DMS 273 (cell line): ENCODE results near the gene CHTF8.
A peak's percentile ranks its signal among the peaks of the same experiment; 100 is the strongest.
"Not testable (repeated sequence)": the region's sequence is repeated elsewhere in the genome, so short reads cannot be mapped to it uniquely, and the experiment has no call there.

ENCODE experiments used
- DNase-seq: peaks from one replicate; lab custom pipeline; 2025; ENCODE audit not compliant: unreplicated experiment; lab: John Stamatoyannopoulos, UW

CHTF8 gene, protein sequence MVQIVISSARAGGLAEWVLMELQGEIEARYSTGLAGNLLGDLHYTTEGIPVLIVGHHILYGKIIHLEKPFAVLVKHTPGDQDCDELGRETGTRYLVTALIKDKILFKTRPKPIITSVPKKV

DNA sequence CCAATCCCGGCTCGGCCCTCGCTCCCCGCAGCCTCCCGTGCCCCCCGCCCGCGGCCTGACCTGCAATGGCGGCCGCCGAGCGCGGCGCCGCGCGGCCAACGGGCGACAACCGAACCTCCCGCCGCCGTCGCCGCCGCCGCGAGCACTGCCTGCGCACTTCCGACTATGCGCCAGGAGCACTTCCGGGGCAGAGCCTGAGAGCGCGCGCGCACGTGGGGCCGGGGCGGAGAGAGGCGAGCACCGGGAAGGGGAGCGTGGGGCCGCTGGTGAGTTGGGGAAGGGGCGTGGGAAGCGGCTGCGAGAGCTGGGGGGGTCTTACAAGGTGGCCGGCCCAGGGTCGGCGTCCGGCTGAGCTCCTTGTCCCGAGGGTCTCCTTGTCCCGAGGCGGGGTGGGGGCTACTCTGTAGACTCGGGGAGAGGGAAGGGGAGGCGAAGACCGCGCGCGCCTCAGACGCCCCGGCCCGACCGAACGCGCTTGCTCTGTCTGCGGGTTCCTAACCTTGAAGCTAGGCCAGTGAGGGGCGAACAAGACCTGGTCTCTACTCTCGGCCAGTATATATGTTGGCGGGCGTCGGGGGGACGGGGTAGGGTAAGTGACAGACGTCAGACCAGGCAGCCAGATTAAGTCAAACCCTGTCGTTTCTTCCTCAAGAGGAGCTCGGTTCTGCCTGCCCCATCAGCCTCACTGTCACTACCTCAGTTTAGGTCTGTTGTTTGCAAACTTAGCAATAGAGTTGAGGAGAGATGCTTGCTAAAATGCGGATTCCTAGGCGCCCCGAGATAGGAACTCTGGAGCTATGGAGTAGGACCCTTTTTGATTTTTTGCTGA, at the start of gene CHTF8, which contains the start of gene UTP4:
Gene CHTF8 (minus strand): TSS at position 165 of the 829 bp plus-strand sequence. CDS start 11,130 bp downstream, outside the sequence.
Gene UTP4 (plus strand): TSS at position 226 of the 829 bp plus-strand sequence. CDS start 811 bp downstream, outside the sequence.
- DNase-seq, result peak; percentile 94

DNA sequence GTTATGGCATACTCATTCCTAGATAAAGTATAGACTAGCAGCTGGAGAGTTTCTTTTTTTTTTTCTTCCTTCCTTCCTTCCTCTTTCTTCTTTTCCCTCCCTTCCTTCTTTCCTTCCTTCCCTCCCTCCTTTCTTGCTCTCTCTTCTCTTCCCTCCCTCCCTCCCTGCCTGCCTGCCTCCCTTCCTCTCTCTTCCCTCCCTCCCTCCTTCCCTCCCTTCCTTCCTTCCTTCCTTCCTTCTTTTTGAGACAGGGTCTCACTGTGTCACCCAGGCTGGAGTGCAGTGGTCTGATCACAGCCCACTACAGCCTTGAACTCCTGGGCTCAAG, 47.6 kb upstream of the CHTF8 start:
- DNase-seq, result no peak

DNA sequence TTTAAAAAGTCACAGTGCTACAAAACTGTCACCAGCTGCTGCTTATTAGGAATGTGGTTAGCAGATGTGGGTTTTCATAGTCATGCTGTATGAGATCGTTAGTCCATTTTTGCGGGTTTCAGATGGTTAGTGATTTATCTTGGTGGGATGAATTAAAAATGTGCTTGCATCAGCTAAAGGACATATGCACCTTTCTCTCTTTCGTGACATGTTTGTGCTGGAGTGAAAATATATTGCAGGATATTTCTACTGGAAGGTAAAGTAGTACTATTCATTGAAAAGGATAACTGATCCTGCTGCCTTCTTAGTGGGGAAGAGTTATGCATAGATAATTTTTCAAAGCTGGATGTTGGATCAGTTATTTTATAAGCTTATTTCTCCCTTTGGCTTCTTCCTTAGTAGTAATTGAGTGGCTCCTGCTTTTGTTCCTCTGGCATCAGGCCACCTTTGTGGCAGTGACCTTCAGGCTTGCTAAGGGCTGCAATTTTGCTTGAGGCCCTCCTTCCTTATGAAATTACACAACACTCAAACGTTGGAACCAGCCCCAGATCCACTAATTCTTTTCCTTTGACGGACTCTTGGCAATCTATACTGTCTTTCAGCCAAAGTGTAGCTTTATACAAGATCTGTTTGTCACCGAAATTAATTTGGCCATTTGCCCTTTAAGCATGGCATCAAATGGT, 47.1 kb upstream of the CHTF8 start:
- DNase-seq, result peak; percentile 72

DNA sequence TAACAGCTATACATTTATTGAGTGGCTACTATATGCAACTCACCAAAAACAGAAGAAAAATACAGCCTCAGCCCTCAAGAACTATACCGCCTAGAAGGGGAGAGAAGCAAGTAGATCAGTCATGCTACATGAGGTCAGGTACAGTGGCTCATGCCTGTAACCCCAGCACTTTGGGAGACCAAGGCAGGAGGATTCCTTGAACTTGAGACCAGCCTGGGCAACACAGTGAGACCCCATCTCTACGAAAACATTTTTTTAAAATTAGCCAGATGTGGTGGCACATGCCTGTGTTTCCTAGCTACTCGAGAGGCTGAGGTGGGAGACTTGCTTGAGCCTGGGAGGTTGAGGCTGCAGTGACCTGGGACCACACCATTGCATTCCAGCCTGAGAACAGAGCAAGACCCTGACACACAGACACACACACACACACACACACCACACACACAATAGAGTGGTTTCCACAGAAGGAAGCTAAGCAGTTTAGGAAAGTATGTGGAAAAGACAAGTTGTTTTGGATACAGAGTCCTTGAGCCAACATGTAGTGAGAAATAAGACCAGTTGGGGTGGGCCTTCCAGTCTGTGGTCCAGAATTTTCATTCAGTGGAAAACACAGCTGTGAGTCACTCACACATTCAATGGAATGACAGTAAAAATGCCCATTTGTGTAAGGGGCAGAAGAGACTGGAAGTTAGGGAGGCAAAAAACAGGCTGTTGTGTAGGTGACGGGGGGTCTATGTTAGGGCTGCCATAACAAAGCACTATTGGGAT, 43.8 kb upstream of the CHTF8 start:
- DNase-seq, result no peak

DNA sequence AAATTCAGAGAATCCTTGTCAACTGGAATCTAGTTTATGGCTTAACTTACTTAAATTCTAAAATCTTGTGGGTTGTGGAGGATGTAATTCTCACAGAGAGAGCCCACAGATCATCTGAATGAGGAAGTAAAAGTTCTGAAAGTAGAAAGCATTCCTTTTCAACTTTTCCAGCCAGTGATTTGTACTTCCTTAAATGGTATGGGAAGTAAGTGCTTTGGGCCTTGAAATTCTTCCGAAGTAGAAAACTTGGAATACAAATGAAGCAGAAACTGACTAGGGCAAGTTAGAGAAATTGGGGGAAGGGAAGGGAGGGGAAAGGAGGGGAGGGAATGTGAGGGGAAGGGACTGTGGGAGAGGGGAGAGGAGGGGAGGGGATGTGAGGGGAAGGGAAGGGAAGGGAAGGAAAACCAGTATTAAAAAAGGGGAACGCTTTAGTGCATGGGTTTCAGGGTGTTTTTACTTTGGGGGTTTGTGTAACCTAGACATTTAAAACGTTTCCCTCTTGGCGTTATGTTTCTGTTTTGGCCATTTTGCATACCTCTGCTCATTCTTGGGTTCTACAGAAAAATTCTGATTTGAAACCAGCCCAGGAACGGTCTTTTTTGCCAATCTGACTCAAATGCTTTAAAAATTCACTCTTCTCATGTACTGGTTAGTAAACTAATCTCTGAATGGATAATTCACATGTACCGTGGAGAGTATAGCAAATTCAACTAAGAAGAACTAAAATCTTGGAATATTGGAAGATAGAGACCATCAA, 39.1 kb upstream of the CHTF8 start:
- no peak for DNase-seq

DNA sequence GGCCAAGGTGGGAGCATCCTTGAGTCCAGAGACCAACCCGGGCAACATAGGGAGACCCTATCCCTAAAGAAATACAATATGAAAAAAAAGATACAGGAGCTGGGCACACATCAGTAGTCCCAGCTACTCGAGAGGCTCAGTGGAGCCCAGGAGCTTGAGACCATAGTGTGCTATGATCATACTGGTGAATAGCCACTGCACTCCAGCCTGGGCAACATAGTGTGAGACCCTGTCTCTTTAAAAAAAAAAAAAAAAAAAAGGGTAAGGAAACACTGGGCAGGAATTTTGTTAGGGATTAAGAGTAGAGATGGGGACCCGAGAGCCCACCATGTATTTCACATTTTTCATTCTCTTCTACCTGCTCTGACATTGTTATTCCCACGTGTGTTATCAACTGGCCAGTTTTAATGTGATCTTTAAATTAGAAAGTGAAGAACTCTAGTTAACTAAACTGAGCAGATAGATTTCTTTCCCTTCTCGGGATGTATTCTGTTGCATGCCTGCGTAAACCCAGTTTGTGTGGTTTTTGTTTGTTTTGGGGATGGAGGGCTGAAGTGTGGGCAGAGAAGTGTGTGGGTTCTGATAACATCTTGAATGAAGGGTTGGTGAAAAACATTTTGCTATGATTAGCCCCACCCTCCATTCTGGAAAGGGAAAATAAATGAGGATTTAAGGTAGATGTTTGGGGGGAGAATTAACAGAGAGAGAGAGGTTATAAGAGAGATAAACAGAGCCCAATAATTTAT, 37.4 kb upstream of the CHTF8 start:
- DNase-seq, result no peak

DNA sequence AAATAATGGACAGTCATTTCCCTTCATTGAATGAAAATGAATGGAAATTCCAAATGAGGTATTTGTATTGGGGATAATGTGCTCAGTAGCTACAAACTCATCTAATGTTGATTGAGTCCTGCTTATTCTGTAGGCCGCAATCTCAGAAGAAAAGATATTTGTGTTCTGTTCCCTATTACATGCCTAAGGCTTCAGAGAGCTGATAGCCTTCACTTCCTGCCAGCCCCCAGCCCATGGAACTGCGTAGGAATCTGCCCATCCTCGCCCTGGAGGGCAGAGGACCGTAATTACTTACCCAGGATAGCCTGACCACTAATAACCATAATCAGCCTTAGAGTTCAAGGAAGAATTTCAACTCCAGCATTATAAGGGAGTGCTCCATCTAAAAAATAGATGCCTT, 36.7 kb upstream of the CHTF8 start:
- DNase-seq, result no peak

DNA sequence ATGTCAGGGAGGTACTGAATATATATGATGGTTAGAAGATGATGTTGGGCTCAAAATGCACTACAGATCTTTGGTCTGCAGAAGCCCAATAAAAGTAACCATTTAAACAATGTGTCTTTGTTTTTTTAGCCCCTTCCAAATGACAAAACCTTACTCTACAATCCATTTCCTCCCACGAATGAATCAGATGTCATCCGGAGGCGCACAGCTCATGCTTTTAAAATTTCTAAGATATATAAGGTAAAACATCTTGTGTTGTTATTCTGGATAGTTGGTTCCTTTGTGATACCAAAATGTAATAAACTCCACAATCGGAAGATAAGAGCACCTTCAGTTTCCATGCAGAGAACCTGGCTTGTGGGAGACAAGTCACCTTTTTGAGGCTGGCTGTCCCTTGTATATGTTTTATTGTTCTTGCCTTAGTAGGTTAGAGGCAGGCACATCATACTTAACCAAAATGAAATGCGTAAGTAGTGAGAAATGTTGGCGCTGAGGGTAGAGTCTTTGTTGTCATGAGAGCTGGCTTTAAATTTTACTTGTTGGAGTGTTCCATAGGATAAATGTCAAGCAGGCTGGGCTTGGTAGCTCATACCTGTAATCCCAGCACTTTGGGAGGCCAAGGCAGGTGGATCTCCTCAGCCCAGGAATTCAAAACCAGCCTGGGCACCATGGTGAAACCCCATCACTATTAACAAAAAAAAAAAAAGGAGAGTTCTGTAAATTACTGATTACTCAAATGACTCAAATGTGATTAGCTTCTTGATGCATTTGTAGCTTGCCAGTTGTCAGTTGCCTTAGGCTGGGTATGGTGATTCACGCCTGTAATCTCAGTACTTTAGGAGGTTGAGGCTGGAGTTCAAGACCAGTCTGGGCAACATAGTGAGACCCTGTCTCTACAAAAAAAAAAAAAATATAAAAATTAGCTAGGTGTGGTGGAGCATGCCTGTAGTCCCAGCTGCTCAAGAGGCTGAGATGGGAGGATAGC, 34.9 kb upstream of the CHTF8 start:
- no peak for DNase-seq

DNA sequence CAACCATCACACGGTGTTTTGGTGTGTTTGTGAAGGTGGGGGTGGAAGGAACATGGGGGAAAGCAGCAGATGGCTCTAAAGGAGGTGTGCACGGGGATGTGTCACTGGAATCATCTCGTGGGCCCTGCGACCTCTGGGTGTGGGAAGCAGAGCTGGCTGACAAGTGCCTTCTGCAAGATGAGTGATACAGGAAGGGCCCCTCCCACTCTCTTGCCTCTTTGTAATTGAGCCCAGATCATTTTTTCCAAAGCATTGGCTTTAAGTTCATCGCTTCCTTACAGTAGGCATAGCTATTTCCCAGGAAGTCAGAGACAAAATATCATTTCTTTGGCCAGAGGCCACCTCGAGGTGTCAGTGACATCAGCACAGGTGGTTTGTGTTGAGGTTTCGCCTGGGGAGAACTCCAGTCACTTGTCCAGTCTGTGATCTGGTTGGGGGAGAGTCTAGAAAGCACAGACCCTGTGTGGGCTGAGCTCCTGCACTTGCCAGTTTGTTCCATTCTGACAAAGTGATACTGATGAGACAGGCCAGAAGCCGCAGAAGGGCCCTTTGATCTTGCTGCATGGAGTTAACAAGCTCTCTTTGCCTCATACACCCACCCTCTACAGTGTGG, 33.9 kb upstream of the CHTF8 start:
- no peak for DNase-seq

DNA sequence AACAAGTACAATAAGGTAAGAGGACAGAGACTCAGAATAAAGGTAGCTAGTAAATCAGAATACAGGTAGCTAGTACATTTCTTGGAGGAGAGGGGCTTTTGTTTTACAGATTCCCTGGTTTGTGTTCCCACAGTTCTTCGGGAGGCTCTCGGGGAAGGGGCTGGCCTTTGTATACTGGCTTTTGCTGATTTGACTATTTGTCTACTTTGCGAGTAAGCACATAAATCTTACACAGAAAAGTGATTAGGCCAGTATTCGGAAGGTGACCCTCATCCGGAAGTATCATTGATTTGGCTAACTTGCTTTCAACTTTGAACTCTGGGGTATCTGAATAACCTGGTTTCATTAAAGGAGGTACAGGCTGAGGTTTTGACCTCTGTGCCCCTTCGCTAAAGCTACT, 33.2 kb upstream of the CHTF8 start:
- no peak for DNase-seq

DNA sequence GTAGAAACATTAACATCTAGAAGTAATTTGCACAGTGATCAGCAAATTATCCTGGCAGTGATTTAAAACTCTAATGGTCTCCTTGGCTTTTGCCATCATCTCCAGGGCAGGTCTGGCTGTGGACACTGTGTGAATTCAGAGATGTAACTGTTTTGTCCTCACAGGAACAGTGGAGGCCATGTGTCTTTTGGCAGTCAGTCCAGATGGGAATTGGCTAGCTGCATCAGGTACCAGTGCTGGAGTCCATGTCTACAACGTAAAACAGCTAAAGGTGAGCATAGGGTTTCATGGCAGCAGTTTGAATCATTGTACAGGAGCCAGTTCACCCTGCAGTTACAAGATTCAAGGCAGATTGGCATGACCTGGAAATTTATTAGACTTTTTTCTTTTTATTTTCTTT, 27.8 kb upstream of the CHTF8 start:
- no peak for DNase-seq

DNA sequence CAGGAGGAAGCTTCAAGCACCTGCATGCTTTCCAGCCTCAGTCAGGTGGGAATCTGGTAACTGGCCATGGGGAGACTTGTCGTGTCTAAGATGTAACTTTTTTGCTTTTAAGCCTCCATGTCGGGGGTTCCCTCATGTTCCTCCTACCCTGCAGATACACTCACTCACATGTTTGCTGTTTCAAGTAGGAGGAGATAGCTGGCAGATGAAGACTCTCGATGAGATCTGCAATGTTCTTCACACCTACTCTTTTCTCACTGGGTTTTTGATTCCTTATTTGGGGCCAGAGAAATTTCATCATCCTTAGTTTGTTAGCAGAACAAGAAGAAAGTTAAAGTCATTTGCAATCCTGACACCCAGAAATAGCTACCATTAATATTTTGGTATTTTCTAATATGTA, 24.8 kb upstream of the CHTF8 start:
- DNase-seq, result no peak

DNA sequence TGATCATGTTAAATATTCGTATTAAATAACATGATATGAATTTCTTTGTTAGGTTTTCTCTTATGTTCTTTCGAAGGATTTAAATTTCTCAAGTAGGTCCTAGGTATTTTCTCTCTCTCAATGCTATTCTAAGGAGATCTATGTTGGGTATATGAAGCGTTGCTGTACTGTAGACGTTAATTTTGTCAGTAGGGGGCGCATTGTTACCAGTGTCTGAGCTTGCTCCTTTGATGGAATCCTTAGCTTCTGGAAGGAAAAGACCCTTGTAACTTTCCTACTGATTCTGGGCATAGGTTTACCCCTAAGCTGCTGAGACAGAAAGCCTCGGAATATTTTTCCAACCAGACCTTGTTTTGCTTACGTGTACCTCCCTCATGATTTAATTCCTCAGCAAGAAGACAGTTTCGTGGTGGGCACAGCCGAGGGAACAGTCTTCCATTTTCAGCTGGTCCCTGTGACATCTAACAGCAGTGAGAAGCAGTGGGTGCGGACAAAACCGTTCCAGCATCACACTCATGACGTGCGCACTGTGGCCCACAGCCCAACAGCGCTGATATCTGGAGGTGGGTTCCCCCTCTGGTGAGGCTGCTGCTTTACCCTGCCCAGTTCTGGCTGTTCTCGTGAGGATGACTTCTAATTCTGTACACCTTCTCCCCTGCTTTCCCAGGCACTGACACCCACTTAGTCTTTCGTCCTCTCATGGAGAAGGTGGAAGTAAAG, 17.9 kb upstream of the CHTF8 start:
- peak; percentile 86 for DNase-seq

DNA sequence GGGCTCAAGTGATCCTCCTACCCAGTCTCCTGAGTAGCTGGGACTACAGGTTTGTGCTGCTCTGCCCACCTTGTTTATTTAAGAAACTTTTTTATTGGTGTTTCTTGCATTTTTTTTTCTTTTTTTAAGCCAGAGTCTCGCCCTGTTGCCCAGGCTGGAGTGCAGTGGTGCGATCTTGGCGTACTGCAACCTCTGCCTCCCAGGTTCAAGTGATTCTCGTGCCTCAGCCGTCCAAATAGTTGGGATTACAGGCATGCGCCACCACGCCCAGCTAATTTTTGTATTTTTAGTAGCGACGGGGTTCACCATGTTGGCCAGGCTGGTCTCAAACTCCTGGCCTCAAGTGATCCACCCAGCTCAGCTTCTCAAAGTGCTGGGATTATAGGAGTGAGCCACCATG, 17.2 kb upstream of the CHTF8 start:
- DNase-seq, result not testable (repeated sequence)

DNA sequence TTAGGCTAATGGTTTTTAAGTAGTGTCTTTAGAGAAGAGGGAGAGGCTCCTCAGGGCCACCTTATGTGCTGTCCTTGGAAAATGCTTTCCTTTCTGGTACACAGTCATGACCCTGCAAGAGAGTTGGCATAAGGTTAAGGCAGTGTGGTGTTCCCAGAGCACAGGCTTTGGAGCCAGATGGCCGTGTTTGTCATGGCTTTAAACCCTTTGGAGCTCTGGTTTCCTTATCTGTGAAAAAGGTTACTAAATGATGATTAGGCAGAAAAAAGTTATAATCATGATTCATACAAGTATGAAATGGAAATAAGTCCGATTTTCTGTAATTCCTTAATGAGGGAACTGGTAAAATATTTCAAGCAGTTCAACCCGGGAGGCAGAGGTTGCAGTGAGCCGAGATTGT, 13.3 kb upstream of the CHTF8 start:
- DNase-seq, result peak; percentile 77

DNA sequence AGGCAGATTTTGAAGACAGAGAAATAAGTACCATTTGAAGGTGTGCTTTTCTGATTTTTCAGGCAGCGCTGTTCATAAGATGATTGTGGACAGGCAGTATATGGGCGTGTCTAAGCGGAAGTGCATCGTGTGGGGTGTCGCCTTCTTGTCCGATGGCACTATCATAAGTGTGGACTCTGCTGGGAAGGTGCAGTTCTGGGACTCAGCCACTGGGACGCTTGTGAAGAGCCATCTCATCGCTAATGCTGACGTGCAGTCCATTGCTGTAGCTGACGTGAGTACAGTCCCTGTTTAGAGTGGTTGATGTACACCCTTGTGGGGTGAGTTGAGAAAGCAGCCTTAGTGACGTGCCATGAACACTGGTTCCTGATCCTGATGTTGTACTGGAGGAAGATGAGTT, 10.7 kb upstream of the CHTF8 start:
- peak; percentile 45 for DNase-seq

DNA sequence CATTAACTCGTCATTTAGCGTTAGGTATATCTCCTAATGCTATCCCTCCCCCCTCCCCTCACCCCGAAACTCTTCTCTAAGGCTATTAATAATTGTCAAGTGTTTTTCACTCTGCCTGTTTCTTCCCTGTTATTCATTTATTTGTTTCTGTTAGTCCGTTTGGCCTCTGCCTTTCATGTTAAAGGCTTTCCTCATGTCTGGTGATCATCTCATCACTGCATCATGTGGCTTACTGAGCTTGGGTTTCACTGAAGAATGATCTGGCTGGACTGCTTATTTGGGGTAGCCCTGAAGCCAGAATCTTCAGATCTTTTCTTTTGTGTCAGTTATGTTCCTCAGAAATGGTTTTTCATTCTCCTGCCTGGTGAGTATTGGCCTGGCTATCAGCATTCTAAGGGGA, 9.5 kb upstream of the CHTF8 start:
- no peak for DNase-seq

DNA sequence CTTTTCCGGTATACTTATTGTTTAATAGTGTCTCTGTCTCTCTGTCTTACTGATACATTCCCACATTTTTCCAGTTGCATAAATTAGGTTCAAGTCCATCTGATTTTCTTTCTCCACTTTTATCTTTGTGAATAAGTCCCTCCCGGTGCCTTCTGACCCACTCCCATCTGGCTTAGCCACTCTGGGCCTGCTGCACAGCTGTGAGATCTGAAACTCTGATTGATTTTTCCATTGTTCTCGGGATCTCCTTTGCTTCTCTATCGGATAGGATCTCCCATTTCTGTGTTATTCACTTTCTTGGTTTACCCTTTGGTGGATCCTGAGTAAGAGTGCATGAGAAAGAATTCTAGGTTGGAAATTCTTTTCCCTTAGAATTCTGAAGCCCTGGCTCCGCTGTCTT, 8.6 kb upstream of the CHTF8 start:
- no peak for DNase-seq
